NCI-H82 (cell line): Measurements from ENCODE around the gene XRCC1.

Experiments
- DNase-seq: peaks from one replicate; lab custom pipeline; 2025; lab: John Stamatoyannopoulos, UW

Gene XRCC1, protein sequence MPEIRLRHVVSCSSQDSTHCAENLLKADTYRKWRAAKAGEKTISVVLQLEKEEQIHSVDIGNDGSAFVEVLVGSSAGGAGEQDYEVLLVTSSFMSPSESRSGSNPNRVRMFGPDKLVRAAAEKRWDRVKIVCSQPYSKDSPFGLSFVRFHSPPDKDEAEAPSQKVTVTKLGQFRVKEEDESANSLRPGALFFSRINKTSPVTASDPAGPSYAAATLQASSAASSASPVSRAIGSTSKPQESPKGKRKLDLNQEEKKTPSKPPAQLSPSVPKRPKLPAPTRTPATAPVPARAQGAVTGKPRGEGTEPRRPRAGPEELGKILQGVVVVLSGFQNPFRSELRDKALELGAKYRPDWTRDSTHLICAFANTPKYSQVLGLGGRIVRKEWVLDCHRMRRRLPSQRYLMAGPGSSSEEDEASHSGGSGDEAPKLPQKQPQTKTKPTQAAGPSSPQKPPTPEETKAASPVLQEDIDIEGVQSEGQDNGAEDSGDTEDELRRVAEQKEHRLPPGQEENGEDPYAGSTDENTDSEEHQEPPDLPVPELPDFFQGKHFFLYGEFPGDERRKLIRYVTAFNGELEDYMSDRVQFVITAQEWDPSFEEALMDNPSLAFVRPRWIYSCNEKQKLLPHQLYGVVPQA

DNA sequence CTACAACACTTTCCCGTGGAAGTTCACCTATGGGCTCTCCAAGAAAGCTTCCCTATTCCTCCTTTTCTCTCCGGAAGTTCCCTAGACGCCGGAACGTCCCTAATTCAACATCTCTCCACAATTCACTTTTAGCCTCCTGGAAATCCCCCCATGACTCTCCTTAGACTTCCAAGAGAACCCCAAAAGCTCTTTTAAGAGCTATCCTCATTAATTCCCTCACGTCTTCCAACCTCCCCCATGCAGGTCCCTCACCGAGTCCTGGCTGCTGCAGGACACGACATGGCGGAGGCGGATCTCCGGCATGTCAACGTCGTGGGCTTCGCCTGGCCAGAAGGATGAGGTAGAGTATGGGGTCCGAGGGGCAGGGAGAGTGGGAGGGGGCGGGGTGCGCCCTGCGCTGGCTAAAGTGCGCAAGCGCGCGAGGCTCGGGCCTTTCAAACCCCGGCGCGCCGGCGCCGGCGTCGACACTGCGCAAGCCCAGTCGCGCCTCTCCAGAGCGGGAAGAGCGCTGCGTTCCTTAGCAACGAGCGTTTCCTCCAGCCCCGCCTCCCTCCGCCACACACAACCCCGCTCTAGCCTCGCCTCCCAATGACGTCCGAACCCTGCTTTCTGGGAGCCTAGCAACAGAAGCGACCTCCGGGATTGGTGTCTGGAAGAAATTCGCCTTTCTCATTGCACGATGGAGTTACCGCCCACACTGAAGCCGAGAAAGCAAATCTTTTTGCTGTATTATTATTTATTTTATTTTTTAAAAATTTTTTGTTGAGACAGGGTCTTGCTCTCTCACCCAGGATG lies at the start of gene XRCC1, which contains the start of gene PINLYP:
TSS of gene XRCC1 (minus strand) at position 372 of the 795 bp plus-strand sequence. CDS start at position 303, 69 bp downstream.
TSS of gene PINLYP (plus strand) at position 646 of the 795 bp plus-strand sequence. CDS start 1,391 bp downstream, outside the sequence.
- peak; percentile 100 for DNase-seq

- peak; percentile 56 for DNase-seq
These were observed 49.6 kb upstream of the XRCC1 start for GRCh38 chr19:43624933-43625332.

GRCh38 chr19:43623889-43624670 lies 48.8 kb upstream of the XRCC1 start:
- no peak for DNase-seq

- DNase-seq = no peak
These were observed 47.6 kb upstream of the XRCC1 start for GRCh38 chr19:43622956-43623355.

- DNase-seq = no peak
These were observed 46.7 kb upstream of the XRCC1 start for GRCh38 chr19:43622070-43622469.

- DNase-seq = no peak
These were observed 45.0 kb upstream of the XRCC1 start for GRCh38 chr19:43620061-43621001.

GRCh38 chr19:43619262-43620060 lies 44.1 kb upstream of the XRCC1 start, which contains the start of gene ZNF428:
Gene ZNF428, minus strand, starts transcription at chr19:43619629. Its CDS starts 5,325 bp downstream, at chr19:43614304.
- DNase-seq = peak; percentile 99

DNA sequence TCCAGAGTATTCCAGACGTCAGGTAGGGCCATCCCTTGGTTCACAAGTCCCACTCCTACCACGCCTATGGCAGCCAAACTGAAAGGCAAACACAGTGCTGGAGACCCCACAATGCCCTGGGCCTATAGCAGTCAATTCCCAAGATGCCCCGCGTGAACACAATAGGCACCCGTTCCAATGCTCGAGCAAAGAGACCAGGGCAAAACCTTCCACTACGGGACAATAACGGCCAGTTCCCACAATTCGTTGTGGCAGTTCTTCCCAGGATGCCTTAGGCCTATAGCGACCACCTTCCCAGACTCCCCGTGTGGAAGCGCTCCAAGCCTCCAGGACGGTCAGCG lies 43.6 kb upstream of the XRCC1 start:
- DNase-seq = peak; percentile 84

DNA sequence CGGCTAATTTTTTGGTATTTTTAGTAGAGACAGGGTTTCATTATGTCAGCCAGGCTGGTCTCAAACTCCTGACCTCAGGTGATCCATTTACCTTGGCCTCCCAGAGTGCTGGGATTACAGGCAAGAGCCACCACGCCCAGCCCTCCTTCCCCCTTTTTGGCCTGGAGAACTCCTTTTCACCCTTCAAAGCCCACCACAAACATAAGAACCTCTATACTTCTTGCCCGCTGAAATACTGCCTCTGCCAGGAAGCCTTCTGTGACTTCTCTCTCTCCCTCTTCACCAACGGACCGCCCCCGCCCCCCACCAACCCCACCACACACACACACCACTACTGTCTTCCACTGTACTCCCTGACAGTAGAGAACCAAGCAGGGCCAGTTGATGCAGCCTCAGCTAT lies 41.6 kb upstream of the XRCC1 start:
- no peak for DNase-seq

- DNase-seq = no peak
These were observed 41.0 kb upstream of the XRCC1 start for GRCh38 chr19:43616306-43616705.

GRCh38 chr19:43612374-43612773 lies 37.0 kb upstream of the XRCC1 start:
- DNase-seq = no peak

- no peak for DNase-seq
These were observed 36.5 kb upstream of the XRCC1 start, which contains the start of gene SRRM5 for GRCh38 chr19:43611788-43612187. Gene SRRM5, plus strand, starts transcription at chr19:43612088. Its CDS starts 34 bp downstream, at chr19:43612122.

DNA sequence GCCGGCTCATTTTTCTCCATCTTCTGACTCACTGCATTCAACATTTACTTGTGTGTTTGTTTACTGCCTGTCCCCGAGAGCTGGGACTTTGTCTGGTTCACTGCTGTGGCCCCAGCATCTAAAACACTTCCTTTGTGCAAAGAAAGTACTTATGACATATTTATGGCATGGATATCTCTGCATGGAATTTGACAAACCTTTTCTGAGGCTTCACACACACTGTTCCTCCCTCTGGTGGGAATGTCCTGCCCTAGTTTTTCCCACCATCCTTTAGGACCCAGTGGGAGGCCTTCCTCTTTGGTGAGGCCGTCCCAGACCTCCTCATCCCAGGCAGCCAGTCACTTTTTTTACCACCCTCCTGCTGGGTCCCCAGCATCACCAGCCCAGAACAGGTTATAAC lies 35.2 kb upstream of the XRCC1 start:
- DNase-seq = no peak

DNA sequence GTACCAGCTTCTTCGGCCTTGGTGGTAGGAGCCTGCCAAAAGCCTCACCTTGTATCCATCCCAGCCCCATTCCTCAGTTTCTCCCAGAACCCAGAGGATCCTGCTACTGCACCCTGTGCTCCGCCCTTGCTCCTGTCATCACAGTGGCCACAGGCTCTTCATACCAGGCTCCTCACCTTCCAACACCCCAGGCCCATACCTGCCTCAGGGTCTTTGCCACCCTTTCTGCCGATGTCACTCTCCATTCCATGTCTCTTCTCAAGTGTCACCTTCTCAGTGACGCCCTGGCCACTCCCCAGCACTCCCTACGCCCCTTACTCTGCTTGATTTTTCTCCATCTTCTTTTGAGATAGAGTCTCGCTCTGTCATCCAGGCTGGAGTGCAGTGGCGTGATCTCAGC lies 34.5 kb upstream of the XRCC1 start:
- DNase-seq = no peak

DNA sequence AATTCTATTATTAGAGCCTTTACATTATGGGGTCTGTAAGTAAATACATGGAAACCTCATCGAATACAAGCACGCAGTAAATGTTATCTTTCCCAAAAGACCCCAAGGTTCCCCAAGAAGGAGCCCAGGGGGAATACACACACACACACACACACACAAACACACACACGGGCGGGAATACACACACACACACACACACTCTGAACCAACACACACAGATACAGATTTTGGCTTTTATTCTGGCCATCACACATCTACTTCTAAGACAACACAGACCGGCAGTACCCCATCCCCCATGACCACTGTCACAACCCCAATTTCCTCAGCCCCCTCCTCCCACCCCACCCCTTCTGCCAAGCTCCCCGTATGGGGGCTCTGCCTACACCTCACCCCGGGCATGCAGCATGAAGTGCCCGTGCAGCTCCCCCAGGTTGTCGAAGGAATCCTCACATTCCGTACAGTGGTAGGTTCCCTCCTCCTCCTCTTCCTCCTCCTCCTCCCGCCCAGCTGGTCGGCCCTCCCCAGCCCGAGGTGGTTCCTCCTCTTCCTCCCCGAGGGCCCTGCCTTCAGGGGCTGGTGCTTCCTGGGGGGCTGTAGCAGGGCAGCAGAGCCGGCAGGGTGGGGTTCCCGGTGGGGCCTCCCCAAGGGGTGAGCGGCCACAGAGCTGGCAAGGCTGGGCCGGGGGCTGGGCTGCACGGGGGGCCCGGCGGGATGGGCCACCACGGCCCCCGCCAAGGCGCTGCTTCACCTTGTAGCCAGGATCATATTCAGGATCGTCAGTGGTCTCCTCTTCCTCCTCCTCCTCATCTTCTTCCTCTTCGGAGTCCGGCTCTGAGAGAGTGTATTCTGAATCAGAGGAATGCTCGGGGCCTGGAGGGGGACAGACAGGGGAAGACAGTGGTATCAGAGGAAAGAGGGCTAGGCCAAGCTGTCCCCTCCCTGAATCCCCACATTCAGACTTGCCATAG lies 32.2 kb upstream of the XRCC1 start:
- DNase-seq = no peak

GRCh38 chr19:43606569-43607229 lies 31.4 kb upstream of the XRCC1 start:
- DNase-seq = no peak

DNA sequence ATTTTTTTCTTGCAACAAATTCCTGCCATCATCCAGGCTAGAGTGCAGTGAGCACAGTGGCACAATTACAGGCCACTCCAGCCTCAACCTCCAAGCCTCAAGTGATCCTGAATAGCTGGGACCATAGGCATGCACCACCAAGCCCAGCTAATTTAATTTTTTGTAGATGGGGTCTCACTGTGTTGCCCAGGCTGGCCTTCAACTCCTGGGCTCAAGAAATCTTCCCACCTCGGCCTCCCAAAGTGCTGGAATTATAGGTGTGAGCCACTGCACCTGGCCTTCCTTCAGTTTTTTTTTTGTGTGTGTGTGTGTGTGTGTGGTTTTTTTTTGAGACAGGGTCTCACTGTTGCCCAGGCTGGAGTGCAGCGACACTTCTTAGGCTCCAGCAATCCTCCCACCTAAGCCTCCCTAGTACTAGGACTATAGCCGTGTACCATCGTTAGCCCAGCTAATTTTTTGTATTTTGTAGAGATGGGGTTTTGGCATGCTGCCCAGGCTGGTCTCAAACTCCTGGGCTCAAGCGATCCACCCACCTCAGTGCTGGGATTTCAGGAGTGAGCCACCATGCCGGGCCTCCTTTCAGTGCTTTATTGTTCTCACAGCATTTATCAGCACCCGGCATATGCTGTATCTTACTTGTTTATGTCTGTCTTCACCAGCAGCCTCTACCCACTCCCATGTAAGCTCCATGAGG lies 30.7 kb upstream of the XRCC1 start:
- no peak for DNase-seq
